NCI-H1417 treated with DMSO at 0.1 percent for 48 hours (cell line): ENCODE data around the gene SPATC1L.
"Not testable (repeated sequence)": the region's sequence is repeated elsewhere in the genome, so short reads cannot be mapped to it uniquely, and the experiment has no call there.

ENCODE experiments used
- DNase-seq: peaks from one replicate; lab custom pipeline; 2025; lab: John Stamatoyannopoulos, UW

SPATC1L gene

DNA sequence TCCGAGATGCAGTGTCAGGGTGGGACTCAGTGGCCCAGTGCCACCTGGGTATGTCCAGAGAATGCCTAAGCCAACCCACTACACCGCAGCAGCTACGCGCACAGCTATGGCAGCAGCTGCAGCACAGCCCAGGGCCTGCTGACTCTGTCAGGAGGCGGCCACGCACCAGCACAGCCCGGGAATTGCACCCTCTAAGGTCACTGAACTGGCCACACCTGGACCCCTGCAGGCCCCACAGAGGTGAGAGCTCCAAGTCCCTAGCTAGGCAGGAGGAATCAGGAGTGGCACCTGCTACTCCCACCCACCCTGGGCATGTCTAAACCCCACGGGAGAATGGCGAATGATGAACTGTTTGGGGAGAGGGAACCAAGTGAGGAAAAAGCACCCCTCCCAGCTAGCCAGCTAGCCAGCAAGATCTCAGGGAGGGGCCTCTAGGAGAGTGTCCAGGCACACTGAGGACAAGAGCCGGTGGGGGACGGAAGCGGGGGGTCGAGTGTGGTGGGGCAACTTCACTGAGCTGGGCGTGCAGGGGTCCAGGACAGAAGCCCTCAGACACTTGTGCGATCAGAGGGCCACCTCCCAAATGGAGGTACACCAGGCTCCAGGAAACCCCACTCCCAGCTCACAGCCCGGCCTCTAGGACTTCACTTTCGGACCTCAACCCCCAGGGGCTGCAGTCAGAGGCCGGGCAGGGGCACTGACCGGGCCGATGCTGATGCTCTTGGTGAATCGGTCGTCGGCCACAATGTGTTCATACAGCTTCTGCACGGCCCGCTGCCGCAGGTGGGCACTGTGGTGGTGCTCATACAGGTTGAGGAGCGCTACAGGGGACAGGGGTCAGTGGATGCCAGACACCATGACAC lies 30.4 kb upstream of the SPATC1L start:
- no peak for DNase-seq

DNA sequence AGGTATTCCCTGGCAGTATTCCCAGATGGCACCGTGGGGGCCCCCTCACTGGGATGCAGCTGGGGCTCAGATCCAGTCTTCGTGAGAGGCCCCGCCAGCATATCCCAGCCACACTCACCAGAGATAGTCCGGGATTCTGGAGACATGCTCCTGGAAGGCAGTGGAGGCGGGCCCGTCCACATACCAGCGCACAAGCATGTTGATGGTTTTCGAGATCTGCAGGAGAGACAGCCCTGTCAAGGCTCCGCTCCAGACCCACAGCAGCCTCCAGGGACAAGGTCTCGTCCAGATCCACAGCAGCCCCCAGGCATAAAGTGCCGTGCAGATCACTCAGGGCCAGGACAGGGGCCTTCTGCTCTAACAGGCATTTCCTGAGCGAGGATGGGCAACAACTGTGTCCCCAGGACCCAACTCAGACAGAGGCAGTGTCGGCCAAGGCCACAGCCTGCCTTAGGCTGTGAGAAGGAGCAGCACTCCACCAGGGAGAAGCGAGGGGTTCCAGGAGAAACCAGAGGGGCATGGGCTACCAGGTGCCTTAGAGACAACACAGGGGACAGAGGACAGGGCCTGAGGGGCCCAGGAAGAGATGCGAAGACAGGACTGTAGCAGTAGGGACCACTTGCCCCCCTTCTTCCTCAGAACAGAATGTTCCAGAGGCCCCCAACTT lies 29.5 kb upstream of the SPATC1L start:
- DNase-seq, result no peak

DNA sequence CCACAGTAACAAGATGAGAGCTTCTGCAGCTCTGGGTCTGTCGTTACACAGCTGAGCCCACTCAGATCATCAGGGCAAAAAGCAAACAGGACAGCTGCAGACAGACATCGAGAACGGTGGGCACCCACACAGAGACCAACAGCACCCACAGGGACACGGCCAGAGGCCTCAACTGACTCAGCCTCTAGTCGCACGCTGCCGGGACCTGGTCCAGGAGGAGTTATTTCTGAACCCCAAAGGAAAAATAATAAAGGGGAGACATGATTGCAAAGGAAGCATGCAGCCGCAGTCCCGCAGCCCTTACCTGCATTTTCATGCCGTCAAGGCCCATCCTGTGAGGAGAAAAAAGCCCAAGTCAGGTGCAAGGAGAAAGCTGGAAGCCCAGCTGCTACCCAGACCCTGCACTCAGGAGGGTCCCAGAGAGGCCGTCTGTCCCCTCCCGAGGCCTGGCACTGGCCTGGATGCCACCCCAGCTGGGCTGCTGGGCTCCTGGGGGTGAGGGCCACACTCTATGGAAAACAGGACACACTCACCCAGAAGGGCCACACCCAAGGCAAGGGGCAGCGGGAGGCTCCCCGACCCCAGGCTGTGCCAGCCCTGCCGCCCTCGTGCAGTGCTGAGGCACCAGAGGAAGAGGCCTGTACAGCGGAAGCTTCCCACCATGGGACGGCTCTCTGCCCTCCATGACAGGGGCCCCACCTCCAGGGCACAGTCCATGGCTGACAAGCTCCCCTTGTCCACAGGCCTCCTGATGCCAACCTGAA lies 28.6 kb upstream of the SPATC1L start:
- DNase-seq, result no peak

DNA sequence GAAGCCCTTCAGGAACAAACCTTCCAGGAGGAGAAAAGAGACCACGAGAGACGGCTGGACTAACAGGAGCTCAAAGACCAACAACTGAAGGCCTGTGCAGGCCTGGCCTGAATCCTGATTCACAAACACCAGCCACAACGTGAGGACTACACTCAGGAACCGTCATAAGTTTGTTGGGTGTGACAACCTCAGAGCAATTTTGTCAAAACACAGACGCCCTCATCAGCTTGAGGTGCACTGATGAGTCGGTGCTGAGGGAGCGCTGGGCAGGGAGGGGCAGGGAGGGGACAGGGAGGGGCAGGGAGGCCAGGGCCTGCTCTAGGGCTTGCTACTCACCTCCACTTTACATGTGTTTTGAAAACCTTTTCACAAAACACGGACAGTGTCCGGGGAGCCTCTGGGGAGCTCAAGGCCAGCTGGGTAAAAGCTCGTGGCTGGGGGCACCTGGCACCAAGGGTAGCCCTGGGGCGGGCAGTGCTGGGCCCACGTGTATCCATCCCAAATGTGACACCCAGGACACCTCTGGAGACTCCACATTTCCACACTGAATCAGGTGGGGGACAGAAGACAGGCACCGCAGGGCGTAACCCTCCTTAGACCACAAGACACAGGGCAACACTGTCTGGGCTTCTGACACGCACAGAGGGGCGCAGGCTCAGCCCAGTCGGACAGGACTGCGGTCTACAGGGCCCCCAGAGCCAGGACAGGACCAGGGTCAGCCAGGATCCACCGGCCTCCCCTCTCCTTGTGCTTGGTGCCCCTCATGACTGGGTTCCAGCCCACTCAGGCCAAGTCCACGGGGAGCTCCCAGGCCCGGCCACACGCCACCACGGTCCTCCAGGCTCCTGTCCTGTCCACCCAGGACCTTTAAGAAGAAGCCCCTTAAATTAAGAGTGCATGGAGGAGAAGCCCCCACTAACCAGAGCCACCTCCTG lies 27.8 kb upstream of the SPATC1L start:
- no peak for DNase-seq

DNA sequence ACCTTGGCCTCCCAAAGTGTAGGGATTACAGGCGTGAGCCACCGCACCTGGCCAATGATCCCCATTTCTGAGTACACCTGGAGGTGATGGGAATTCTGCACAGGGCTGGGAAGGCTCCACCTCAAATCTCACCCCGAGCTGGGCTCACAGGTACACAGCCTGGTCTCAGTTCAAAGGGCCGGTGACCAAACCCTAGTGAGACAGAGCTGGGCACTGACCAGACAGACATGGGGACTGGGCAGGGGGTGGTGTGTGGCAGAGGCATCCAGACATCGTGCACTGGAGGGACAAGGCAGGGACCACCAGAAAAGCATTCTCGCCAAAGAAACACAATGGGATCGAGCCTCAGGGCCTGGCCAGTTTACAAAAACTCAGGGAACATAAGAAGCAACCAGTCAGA lies 27.1 kb upstream of the SPATC1L start:
- no peak for DNase-seq

DNA sequence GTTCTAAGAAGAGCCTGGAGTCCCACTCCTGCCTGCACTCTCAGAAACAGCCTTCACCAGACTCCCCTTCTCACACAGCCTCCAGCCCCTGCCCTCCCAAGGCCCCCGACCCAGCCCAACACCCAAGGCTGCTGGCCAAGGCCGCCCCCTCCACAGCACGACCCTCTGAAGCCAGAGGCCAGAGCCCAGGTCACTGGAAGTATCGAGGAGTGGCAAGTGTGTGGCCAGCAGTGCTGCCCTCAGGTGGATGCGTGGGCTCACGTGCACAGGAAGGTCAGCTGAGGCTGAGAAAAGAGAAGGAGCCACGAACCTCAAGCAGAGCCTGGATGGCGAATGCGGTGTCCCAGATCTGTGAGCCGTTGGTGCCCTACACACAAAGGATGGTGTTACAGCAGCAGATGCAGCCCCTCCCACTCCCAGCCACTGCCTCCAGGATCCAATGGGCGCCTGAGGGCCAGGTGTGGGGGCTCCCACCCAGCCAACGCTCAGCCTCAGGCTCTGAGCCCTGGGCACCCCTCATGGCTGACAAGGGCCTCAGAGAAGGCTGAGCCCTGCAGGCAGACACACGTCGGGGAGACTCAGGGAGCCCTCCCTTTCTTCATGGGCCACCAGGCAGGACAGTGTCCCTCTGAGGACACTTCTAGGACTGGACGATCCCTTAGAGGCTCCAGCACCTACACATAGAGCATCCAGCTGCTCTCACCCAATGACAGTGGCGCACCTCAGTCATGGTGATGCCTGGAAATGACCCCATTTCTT lies 26.3 kb upstream of the SPATC1L start:
- no peak for DNase-seq

DNA sequence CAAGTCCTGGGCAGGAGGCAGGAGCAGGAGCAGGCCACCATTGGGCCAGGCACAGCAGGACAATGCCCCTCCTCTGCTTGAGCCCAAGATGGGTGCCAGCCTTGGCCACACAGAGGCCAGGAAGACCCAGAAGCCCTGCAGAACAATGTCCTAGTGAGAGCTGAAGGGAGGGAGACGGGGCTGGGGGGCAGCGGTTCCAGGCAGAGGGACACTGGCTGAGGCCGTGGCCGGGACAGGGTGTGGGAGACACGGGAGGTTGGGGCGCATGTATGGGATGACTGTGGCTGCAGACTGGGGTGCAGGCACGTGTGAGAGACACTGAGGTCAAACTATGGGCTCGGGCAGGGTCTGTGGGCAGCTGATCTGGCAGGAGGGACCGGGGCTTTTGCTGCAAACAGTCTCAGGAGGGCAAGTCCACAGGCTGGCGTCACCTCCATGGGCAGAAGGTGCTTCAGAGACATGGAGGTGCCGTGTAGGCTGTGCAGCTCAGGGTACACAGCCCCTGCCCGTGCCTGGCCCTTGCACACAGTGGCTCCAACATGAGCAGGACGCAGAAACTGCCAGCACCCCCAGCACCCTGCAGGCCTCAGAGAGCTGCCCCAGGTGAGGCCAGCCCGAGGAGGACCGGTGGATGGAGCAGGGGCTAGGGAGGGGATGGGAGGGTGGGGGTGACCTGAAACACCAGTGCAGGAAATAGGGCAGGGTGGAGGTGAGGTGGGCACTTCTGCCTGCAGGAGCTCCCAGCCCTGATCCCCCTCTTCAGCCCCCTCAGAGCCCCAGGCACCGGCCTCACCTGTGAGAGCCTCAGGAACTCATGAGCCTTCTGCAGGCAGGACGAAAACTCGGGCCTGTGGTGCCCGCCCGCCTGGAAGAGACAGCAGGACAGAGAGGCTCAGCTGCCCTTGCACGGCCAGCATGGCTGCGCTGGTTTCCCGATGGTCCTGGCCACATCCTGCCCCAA lies 24.8 kb upstream of the SPATC1L start:
- no peak for DNase-seq

DNA sequence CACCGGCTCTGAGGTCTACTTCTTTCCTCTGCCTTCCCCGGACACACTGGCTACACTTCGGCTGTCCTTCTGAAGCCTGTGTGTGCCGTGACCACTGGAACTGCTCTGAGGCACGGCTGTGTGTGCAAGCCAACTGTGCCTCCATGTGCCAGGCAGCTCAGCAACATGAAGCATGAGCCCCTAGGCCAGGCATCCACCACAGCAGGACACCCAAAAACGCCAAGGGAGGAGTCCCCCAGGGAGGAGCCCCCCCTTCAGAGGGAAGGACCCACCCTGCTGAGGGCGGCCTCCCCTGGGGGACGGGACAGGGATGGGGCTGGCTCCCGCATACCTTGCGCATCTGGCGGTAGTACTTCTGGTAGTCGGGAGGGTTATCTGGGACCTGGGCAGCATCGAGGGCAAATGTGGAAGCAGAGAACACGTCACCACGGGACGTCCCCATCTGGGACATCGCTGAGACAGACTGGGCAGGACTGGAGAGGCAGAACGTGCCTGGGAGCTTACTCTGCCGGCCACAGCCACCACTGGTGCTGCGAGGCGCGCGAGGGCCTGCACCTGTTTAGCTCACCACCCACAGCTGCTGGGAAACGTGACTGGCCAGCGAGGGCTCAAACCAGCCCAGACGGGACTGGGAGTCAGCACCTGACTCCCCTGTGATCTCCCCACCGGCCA lies 23.8 kb upstream of the SPATC1L start:
- no peak for DNase-seq

DNA sequence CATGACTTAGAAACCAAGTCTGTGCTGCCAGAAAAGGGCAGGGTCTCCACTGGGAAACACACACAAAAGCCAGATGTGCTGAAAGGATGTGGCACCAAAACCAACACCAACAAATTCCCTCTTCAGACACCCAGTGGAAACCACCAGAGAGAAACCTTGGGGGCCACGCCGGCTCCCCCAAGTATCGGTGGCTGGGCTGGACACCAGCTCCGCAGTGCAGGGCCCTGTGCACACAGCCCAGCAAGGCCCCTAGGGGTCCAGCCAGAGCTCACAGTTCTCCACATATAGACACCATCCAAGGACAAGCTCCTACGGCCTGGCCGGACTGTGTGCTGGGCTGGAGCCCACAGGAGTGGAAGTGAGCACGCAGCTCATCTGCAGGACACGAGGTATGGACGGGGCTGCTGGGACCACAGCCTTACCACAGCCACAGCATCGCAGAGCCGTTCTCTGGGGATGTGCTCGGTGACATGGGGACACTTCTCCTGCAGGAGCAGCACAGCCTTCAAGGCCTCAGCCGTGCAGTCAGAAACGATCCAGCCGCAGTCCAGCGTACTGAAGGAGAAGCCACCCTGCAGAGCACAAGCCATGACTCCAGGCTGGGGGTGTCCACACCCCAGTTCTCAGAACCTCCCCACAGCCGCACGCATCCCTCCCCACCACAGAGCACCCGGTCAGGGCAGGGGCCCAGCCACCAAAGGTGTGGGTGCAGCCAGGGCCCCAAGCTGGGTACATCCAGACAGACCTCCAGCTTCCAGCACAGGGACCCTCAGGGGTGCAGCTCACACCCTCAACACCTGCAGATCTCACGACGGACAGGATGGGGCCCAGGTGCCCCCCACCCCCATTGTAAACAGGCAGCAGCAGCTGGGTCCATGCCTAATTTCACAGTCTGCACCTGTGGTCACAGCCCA lies 23.0 kb upstream of the SPATC1L start:
- DNase-seq, result no peak

DNA sequence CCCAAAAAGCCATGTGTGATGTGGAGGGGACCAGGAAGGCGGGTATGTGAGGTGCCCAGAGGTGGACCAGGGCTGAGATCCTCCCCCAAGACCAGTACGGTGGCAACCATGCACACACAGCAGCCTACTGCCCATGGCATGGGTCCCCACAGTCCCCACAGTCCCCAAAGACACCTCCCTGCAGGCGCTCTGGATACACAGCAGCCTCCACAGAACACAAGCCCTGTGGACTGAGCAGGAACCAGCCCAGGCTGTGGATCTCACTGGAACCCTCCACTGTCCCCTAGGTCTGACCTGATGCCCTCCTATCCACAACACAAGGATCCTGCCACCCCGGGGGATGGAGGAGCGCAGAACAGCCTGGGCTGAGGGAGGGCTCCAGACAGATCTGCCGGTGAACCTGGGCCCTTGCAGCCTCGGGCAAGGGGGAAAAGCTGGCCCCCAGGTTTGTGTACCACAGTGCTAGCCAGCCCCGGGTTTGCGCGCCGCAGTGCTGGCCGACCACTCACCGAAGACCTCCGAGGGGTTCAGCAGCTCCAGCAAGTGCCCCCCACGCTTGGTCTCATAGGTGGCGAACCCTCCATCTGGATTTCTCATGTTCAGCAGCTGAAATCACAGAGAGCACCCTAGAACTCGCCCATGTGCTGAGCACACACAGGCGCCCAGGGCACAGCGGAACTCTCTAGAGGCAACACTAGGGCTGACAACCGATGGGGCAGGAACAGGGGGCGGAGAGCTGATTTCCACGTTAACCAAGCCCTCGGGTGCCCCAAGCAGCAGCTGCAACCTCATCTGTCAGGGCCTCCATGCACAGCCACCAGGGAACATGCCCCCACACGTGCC lies 22.1 kb upstream of the SPATC1L start:
- no peak for DNase-seq

DNA sequence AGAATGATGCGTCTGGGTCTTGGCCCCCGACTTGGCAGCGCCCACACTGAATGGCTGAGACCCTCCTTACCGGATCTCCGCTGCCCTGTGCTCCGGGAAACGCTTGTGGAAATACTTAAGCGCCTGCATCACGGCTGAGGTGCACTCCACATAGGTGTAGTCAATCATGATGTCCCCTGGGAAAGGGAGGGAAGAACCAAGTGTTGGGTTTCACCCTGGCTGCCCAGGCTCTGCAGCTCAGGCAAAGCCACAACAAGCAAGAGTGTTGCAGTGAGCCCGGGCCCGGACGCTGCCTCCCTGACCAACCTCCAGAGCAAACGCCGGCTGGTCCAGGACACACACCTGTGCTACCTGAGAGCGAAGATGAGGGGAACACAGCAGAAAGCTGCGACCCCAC lies 21.5 kb upstream of the SPATC1L start:
- no peak for DNase-seq

DNA sequence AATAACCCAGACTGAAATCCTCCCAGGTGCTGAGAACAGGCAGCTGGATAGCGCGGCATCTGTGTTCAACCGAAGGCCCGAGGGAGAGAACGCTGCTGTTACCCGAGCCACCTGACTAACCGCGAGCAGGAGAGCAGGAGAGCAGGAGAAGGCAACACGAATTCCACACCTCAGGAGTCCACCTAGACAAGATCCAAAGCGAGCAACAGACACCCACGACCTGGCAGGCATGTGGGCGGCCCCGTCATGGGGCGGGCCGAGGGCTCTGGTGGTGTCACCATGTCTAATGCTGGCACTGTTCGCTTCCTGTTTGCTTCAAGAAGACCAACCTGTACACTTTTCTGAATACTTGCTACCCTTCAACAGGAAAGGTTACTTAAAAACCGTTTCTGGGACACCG lies 20.9 kb upstream of the SPATC1L start:
- no peak for DNase-seq

DNA sequence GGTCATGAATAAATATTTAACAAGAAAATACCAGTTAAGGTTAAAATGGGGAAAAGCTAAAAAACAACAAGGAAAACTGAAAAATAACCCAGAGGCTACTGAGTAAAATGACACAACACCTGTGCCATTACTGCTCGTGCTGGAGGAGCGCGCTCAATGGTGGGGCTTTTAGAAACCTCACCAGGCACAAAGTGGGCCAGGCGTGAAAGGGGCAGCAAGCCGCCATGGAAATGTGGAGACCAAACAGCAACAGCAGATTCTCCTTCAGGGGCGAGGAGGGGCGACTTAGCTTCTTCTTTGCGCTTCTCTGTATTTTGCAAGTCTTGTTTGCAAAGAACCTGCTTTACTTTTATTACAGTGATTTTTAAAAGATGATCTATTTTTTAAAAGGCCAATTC lies 18.9 kb upstream of the SPATC1L start:
- no peak for DNase-seq

DNA sequence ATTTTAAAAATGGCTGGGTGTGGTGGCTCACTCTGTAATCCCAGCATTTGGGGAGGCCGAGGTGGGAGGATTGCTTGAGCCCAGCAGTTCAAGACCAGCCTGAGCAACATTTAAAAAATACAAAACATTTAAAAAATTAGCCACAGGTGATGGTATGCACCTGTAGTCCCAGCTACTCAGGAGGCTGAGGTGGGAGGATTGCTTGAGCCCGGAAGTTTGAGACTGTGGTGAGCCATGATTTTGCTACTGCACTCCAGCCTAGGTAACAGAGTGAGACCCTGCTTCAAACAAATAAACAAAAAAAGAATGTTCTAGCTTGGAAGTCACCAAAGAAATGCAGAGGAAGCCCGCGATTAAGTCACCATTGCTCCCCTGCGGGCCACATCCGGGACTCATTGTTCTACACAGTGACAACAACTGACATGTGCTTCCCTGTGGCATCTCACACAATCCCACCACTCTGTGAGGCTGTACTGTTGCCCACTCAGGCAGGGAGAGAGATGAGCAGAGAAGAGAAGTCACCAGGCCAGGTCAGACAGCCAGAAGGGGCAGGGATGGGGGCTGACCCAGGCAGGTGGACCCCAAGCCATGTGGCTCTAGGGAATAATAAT lies 18.4 kb upstream of the SPATC1L start:
- no peak for DNase-seq

DNA sequence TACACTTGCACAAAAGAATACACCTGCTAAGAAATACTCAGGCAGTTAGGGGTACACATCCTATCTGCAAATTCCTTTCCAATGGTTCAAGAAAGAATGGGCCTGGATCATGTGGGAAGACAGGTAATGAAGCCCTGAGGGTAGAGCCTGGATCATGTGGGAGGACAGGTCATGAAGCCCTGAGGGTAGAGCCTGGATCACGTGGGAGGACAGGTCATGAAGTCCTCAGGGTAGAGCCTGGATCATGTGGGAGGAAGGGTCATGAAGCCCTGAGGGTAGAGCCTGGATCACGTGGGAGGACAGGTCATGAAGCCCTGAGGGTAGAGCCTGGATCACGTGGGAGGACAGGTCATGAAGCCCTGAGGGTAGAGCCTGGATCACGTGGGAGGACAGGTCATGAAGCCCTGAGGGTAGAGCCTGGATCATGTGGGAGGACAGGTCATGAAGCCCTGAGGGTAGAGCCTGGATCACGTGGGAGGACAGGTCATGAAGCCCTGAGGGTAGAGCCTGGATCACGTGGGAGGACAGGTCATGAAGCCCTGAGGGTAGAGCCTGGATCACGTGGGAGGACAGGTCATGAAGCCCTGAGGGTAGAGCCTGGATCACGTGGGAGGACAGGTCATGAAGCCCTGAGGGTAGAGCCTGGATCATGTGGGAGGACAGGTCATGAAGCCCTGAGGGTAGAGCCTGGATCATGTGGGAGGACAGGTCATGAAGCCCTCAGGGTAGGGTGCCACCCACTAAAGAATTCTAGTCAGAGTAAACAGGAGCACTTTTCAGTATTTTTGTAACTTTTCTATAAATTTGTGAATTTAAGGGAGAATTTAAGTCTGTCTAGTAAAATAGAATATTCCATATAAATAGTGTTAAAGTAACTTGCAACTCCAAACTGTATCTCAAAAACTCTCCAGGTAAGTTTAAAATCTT lies 16.9 kb upstream of the SPATC1L start:
- not testable (repeated sequence) for DNase-seq
